Mesothelial cell of epicardium (in vitro differentiated cells): Measurements from ENCODE around the gene BMAL1. TPM values are rescaled to one million over a fixed set of nuclear protein-coding genes. Genes with fewer than 3 reads are reported as not detected.

Source experiments
- DNase-seq, 2 experiments: peaks; one replicate each; pipeline ENCODE4 v3.0.0; 2021; ENCODE audit warnings: low spot score in 2 of 2; ENCODE audit not compliant: unreplicated experiment in 2 of 2
- H3K27ac Mint-ChIP-seq: 2 replicates; pipeline ENCODE4 v1.8.0; 2021; ENCODE audit warnings: mixed read lengths
- H3K27me3 Mint-ChIP-seq: 2 replicates; pipeline ENCODE4 v1.8.0; 2021; ENCODE audit warnings: low read depth, mixed read lengths
- H3K36me3 Mint-ChIP-seq: 2 replicates; pipeline ENCODE4 v1.8.0; 2021; ENCODE audit warnings: mixed read lengths
- H3K4me1 Mint-ChIP-seq: 2 replicates; pipeline ENCODE4 v1.8.0; 2021; ENCODE audit warnings: mixed read lengths
- H3K4me3 Mint-ChIP-seq: 2 replicates; pipeline ENCODE4 v1.8.0; 2021; ENCODE audit warnings: mild to moderate bottlenecking, moderate library complexity, mixed read lengths
- H3K9me3 Mint-ChIP-seq: 2 replicates; pipeline ENCODE4 v1.8.0; 2021; ENCODE audit warnings: mixed read lengths
- total RNA-seq: library from RNA; stranded (reverse); gene quantifications from 3 replicates; pipeline ENCODE4 v1.2.1, GENCODE V29; 2021
- TF ChIP-seq, protein P1 (sequence below): fragments of 200-600 bp; sonication (generic); IDR thresholded peaks from one replicate; pipeline ENCODE4 v1.5.0; 2021; ENCODE audit warnings: antibody characterized with exemption; ENCODE audit not compliant: unreplicated experiment

BMAL1 gene
- total RNA-seq, 1 donor from 2014 or later: 6.7 TPM

- Mint-ChIP-seq H3K36me3 (no peaks in the 10 kb centered on the region), H3K4me1 (peaks cover 9% of the 10 kb centered on the region), H3K4me3 (no peak overlapping the region), H3K27ac (no peak overlapping the region), H3K27me3 (peaks cover 8% of the 10 kb centered on the region), H3K9me3 (peaks cover 8% of the 10 kb centered on the region)
- TF ChIP-seq, protein P1, sequence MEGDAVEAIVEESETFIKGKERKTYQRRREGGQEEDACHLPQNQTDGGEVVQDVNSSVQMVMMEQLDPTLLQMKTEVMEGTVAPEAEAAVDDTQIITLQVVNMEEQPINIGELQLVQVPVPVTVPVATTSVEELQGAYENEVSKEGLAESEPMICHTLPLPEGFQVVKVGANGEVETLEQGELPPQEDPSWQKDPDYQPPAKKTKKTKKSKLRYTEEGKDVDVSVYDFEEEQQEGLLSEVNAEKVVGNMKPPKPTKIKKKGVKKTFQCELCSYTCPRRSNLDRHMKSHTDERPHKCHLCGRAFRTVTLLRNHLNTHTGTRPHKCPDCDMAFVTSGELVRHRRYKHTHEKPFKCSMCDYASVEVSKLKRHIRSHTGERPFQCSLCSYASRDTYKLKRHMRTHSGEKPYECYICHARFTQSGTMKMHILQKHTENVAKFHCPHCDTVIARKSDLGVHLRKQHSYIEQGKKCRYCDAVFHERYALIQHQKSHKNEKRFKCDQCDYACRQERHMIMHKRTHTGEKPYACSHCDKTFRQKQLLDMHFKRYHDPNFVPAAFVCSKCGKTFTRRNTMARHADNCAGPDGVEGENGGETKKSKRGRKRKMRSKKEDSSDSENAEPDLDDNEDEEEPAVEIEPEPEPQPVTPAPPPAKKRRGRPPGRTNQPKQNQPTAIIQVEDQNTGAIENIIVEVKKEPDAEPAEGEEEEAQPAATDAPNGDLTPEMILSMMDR: no peak
- DNase-seq: no peak
These were observed 41.7 kb upstream of the BMAL1 start for GRCh38 chr11:13235895-13236294.

DNA sequence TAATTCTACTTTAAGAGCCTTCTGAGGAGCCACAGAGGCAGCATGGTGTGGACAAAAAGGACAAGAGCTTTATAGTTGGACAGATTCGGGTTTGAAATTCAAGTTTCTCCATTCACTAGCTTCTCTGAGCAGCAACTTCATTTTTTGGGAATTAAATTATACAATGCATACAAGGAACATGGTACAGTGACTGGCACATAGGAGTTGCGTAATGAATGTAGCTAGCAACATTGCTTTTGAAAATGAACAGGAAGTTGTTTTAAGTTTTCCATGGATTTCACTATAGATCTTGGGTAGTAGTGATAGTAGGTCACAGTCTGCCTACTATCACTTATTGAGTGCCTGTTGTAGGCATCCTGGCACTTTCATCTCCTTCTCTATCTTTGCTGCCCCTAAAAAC lies 41.0 kb upstream of the BMAL1 start:
- Mint-ChIP-seq H3K9me3 (peaks cover 8% of the 10 kb centered on the region), H3K36me3 (no peaks in the 10 kb centered on the region), H3K4me1 (peaks cover 9% of the 10 kb centered on the region), H3K27ac (no peak overlapping the region), H3K4me3 (no peak overlapping the region), H3K27me3 (peaks cover 8% of the 10 kb centered on the region)
- no peak for DNase-seq
- TF ChIP-seq, protein P1: no peak

GRCh38 chr11:13237761-13238160 lies 39.8 kb upstream of the BMAL1 start:
- DNase-seq: no peak
- H3K27ac Mint-ChIP-seq: no peak overlapping the region
- H3K4me3 Mint-ChIP-seq: no peak overlapping the region
- H3K4me1 Mint-ChIP-seq: peaks cover 9% of the 10 kb centered on the region
- no peaks in the 10 kb centered on the region for H3K36me3 Mint-ChIP-seq
- TF ChIP-seq, protein P1: no peak
- H3K9me3 Mint-ChIP-seq: peaks cover 8% of the 10 kb centered on the region
- peaks cover 12% of the 10 kb centered on the region for H3K27me3 Mint-ChIP-seq

DNA sequence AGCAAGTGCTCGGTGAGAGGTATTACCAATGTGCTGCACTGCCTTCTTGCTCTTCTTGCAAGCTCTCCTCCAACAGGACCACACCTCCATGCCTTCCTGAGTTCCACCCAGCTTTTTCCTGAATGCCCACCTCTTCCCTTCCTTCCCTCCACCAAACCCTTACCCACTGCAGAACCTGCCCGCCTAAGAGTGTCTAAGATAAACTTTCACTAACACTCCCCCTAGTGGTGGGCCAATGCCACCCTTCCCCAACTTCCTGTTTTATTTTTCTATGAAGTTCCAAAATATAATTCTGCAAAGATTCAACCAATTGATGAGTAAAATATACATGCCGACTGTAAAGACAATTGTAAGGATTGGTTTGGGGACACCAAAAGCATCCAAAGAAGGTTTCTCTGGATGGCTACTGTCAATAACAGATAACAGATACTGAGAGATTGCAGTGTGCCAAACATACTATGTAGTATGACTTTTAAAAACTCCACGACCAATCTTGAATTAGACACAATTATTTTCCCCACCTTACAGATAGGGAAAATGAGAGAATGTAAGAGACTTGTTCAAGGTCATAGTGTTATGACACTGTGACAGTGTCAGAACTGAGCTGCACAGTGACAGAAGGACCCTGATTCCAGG lies 38.6 kb upstream of the BMAL1 start:
- peaks cover 15% of the 10 kb centered on the region for H3K27me3 Mint-ChIP-seq
- H3K4me1 Mint-ChIP-seq: peaks cover 9% of the 10 kb centered on the region
- no peak overlapping the region for H3K4me3 Mint-ChIP-seq
- H3K9me3 Mint-ChIP-seq: peaks cover 8% of the 10 kb centered on the region
- no peak overlapping the region for H3K27ac Mint-ChIP-seq
- no peaks in the 10 kb centered on the region for H3K36me3 Mint-ChIP-seq
- peak in 1 of 2 experiments; percentile 48 for DNase-seq
- TF ChIP-seq, protein P1: peak; percentile 95

DNA sequence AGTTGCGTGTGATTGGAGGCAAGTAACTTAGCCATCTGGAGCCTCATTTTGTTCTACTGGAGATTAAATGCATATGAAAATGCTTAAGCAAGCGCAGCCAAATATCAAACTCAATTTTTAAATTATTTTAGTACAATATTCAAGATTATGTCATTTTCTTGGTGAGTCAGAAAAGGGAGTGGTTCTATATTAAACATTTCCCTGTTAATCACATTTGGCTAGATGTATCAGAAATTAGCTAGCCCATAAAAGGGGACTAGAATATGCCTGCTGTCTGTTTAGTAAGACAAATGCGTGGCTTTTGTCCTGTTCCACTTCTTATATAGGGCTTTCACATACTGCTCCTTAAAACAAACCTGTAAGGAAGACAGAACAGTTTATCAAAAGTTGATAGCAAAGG lies 35.0 kb upstream of the BMAL1 start:
- H3K4me3 Mint-ChIP-seq: no peak overlapping the region
- no peak overlapping the region for H3K27ac Mint-ChIP-seq
- H3K4me1 Mint-ChIP-seq: peaks cover 4% of the 10 kb centered on the region
- TF ChIP-seq, protein P1: no peak
- H3K27me3 Mint-ChIP-seq: peaks cover 37% of the 10 kb centered on the region
- H3K36me3 Mint-ChIP-seq: no peaks in the 10 kb centered on the region
- no peaks in the 10 kb centered on the region for H3K9me3 Mint-ChIP-seq
- no peak for DNase-seq
